Measurements from ENCODE around the gene COA8.

Gene COA8

GRCh38 chr14:103526247-103526913, 36.4 kb upstream of the COA8 start:
- peak in 1 of 5 experiments; percentile 27 for DNase-seq

DNA sequence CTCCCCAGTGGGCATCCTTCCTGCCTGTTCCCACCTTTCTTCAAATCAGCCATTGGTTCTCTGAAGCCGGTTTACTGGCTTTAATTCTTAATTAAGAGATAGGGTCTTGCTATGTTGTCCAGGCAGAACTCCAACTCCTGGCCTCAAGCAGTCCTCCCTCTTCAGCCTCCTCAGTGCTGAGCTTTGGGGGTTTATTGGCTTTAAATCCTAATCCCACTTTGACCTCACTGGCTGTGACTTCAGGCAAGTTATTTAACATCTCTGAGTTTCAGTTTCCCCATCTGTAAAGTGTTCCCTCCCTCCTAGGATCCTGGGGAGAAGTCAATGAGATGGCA, 35.9 kb upstream of the COA8 start:
- no peak for DNase-seq

DNA sequence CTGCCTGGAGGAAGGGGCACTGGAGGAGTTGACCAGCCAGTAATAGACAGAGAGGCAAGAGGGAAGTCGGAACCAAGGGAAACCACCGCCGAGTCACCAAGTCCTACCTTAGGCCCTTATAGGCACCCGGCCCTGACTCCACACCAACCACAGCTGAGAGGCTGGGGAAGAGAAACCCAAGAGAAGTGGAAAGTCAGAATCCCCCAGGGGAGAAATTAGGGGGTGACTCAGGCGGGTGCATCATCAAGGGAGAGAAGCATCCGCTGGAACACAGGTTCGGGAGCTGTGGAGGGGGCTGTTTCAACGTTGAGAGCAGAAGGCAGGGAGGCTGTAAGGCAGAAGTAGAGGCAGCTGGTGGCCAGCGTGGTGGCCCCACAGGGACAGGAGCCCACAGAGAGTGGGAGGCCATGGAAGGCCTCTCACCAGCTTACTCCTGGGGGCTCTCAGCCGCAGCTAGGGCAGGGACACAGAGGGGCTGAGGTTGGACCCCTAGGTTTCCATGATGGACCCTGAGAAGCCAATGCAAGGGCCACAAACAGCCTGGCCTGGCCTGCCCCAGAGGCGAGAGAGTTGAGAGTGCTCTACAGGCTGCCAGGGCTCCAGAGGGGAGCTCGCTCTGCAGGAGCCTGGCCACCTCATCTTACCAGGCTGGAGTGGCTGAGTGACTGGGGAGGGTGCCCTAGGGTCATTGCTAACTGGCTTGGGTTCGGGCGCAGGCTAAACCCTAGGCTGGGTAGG, 35.2 kb upstream of the COA8 start:
- DNase-seq: no peak

DNA sequence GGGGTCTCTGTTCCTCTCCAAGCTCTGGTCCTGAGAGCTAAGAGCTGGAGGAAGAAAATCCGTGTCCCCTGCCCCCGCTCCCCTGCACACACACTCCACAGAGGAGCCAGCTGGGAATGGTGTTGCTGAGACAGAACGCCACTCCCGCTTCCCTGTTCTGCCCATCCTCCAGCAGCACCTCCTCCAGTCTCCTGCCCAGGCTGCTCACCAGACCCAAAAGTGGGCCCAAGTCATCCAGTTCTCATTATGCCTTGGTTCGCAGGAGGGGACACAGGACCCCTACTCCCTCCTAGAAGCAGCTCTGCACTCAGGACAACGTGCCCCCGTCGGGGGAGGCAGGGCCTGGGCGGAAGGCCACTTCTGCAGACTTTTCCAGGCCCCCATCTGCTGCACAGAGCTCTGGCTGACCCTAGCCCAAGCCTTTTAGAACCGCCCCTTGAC, 34.6 kb upstream of the COA8 start:
- no peak for DNase-seq

DNA sequence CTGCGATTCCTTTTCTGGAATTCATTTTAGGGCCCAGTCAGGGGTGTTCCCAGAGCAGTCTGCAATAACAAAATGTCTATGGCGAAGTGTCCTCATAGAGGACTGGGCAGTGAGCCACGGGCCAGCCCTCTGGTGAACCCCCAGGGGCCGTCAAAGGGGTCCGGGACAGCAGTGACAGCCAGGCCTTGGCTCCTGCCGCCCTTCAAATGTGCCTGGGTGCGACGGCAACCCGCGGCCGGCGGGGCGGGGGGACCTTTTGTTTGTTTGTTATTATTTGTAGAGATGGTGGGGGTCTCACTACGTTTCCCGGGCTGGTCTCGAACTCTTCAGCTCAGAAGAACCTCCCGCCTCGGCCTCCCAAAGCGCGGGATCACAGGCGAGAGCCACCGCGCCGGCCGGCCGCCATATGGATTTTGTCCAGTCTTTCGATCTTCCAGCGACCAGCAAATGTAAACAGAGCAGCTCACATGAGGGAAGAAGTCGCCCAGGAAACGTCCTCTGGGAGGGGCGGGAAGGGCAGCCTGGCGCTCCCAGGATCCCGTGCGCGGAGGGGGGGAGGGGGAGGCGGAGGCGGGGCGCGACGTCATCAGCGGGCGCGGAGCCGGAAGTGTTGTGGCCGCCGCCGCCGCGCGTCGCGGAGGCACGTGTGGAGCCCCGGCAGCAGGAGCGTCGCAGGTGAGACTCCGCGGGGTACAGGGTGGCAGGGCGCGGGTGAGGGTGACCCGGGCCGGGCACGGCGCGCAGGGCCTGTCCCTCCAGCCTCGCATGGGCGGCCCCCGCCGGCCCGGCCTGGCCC, 34.0 kb upstream of the COA8 start, which contains the start of gene TRMT61A:
Gene TRMT61A, plus strand, starts transcription at position 610 of the 796 bp plus-strand sequence. CDS start 783 bp downstream, outside the sequence.
- peak; percentile 57 to 86 (median 68) for DNase-seq

GRCh38 chr14:103529383-103530365, 33.1 kb upstream of the COA8 start:
- DNase-seq: peak in 1 of 5 experiments; percentile 16

GRCh38 chr14:103530390-103530789, 32.4 kb upstream of the COA8 start:
- DNase-seq: no peak

- DNase-seq: no peak
Observed at GRCh38 chr14:103530831-103531230, 31.9 kb upstream of the COA8 start.

DNA sequence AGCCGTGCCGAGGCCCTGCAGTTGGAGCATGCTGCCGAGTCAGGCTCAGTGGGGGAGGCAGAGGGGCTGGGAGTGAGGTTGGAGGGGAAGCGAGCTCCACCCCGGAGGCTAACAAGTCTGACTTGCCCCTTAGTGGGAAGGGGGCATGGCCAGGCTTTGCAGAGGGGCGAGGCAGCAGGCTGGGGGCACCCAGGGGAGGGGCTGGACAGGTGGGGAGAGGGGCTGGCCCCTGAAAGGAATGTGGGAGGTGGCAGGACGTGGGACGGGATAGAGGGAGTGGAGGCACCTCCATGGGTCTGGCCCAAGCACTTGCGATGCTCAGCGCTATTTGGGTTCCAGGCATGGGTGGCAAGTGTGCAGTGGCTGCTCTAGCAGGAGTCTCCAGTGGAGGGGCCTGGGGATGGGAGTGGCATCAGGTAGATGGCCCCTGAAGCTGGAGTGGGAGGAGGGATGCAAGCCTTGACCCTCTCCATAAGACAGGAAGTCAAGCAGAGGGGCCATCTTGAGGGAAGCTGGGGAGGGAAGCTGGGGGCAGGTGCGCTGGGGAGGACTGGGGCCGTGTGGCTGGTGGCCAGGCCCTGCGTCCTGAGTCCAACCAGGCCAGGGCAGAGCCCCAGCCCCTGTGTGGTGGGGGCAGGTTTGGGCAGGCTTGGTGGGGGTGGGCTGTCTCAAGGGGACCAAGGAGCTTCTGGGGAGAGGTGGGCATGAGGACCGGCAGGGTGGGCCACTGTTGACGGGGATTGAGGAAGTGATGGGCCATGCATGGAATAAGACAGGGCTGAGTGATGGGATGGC, 31.1 kb upstream of the COA8 start:
- DNase-seq: no peak

GRCh38 chr14:103532216-103533136, 30.3 kb upstream of the COA8 start:
- no peak for DNase-seq

DNA sequence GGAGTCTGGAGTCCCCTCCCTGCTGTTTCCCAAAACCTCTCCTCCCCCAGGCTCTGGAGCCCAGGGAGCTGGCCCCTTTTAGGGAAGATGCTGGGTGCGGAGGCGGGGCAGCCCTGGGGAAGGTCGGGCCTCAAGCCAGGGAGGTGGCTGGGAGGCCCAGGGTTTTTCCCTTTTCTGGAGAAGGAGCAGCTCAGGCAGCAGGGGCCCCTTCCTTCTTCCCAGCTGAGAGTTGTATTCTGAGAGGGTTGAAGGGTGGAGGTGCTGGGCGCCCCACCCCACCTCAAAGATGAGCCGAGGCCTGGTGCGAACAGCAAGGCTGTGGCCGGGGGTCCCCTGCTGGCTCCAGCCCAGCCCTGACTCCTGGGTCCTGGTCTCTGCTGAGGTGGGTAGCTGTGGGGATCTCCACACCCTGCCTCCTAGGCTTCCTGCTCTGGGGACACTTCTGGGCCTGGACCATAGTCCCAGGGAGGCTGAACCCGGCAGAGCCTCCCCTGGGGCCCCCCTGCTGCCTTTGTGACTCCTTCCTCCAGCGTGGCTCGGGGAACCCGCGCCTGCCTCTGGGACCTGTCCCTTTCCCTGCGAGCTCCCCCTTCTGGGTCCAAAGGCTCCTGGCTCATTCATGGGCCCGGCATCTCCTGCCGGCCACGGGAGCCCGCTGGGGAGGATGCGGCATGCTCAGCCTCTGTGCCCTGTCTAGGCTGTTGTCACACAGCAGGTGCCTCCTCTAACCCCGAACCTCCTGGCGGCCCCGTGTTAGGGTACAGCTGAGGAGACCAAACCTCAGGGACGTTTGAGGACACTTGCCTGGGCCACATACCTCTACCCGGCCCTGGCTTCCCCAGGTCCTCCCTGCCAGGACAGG, 29.4 kb upstream of the COA8 start:
- no peak for DNase-seq

DNA sequence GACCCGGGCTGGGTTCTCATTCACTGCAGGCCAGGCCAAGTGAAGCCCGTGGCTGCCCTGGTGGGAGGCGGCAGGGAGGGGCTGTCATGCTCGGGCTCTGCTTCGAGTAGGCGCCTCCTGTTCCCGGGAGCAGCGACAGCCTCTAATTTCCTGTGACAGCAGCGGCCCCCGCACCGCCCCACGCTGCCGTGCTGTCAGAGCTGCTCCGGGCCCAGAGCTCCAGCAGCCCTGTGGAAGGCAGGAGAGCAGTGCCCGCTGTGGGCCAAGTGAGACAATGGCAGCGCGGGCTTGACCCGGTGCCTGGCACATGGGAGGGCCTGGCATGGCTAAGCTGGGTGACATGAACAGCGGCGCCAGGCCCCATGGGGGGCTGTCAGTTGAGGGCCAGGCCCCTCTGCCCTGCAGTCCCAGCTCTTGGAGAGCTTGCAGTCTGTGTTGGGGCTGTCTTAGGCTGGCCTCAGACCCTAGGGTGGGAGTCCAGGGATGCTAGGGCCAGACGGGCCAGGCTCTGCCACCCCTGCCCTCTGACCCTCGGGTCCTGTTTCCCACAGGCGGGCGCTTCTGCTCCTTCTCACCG, 28.7 kb upstream of the COA8 start:
- no peak for DNase-seq

DNA sequence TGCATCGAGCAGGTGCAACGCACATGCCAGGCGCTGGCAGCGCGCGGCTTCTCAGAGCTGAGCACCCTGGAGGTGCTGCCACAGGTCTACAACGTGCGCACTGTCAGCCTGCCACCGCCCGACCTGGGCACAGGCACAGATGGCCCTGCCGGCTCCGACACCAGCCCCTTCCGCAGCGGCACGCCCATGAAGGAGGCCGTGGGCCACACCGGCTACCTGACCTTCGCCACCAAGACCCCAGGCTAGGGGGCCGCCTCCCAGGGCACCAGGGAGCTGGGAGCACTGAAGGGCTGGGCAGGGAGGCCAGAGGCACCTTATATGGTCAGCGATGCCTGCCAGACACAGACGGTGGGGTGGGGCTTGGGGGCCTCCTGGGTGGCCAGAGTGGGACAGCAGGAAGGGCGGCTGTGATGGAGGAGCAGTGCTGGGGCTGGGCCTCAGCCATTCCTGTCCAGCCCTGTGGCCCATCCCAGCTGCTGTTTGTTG, 28.1 kb upstream of the COA8 start:
- no peak for DNase-seq

DNA sequence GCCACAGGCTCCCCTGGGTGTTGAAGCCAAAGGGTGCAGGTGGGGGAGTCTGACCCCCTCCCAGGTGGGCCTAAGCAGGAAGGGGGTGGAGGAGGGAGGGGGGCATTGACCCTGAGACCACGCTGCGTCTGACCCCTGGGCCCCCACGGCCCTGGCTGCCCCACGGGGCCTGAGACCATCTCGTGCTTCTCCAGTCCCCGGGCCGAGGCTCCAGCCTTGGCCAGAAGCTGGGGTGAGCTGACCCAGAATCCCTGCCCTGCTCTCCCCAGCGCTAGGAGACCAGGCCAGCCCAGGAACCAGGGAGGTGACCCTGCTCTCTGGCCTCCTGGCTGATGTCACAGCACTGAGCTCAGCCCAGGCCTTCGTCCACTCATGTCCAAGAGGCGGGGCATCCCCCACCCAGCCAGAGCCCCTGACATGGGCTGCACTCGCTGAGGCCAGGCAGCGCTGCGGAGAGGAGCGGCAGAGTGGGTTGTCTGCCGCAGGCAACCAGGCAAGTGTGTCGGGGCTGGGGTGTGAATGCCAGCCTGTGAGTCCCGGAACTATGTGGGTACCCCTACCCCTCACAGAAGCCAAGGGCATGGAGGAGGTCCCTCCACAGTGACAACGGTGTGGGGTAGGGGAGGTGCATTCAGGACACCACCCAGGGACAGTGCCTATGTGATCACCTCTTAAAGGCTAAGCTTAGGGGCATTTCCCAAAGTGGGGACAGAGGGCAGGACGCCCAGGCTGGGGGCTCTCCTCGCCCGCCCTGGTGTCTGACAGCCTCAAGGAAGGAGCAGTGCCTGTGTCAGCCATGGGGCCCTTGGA, 27.5 kb upstream of the COA8 start:
- DNase-seq: no peak

GRCh38 chr14:103535891-103536565, 26.7 kb upstream of the COA8 start:
- DNase-seq: no peak

DNA sequence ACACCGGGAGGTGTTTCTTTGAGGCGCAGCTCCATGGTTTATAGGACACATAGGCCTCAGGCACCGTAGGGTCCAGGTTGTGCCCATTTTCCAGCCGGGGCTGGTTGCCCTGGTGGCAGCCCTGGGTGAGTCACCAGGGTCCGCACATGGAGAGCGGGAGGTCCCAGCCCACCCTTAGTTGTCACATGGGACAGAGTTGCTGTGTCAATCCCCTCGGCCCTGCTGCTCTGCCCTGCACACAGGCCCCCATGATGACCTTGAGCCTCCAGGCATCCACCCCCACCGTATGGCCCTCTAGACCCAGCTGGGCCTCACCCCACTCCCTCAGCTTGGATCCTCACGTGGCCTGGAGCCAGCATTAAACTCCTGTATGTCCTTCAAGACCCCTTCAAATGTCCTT, 26.1 kb upstream of the COA8 start:
- DNase-seq: no peak

Data from T-helper 2 cell (primary cell).